GM18868 (cell line): Measurements from ENCODE around the gene C11orf21.
"Not testable (repeated sequence)": the region's sequence is repeated elsewhere in the genome, so short reads cannot be mapped to it uniquely, and the experiment has no call there.

Experiments
- ATAC-seq: cut with Tn5 transposase; IDR thresholded peaks from one replicate; pipeline ENCODE4 v1.9.1; 2021; ENCODE audit warnings: mild to moderate bottlenecking, moderate library complexity; ENCODE audit not compliant: unreplicated experiment

C11orf21 gene

DNA sequence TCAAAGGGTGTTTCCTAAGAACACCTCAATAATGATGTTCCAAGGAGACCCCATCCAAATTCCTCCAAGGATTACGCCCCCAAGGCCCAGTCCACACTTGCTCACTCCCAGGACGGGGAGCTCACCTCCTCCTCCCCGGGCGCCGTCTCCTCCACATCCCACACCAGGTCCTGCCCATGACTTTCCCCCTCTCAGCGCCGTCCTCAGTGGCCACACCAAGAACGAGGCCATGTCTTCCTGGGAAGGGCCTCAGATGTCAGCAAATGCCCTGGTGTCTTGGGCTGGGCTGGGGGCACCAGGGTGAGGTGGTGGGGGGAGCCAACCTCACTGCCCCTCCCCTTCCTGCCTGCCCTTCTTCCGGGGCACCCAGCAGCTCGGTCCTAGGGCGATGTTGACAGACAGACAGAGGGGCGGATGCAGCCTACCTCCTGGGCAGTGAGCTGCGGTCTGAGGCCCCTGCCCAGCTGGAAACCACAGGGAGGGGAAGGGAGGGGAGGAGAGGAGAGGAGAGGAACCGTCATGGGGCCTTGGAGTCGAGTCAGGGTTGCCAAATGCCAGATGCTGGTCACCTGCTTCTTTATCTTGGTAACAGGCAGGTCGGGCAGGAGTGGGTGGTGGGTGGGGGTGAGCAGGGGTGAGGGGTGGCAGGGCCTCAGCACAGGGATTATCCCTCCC, at the start of gene C11orf21, which contains the start of gene TSPAN32:
Gene C11orf21 (minus strand): TSS at position 288 of the 675 bp plus-strand sequence. CDS start 110 bp downstream, at position 178.
Gene TSPAN32 (plus strand): TSS at position 383 of the 675 bp plus-strand sequence. CDS start 137 bp downstream, at position 520.
- peak; percentile 70 for ATAC-seq

DNA sequence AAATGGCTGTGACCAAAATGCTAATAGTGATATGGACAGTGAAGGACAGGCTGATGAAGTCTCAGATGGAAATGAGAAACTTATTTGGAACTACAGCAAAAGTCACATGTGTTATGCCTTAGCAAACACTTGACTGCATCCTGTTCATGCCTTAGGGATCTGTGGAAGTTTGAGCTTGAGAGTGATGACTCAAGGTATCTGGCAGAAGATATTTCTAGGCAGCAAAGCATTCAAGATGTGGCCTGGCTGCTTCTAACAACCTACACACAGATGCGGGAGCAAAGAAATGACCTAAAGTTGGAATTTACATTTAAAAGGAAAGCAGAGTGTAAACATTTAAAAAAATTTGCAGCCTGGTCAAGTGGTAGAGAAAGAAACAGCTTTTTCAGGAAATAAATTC, 47.3 kb upstream of the C11orf21 start:
- ATAC-seq = no peak

GRCh38 chr11:2347308-2347830, 45.7 kb upstream of the C11orf21 start:
- no peak for ATAC-seq

GRCh38 chr11:2346586-2347307, 45.0 kb upstream of the C11orf21 start:
- ATAC-seq = no peak

DNA sequence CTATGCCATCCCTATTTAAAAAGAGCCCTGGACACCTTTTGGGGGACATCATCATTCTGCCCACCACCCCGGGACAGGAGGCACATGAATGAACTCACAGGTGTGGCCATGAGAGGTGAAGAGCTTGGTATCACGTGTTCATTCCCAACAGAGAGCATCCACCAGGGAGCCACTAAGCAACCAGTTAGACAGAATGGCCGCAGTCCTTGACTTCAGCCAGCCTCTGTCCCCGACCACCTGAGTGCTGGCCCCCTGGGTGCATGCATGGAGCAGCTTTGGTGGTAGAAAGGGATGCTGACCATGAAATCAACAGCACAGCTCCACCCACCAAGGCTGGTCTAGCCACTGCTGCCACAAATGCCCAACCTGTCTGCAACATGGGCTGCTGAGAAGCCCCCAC, 44.3 kb upstream of the C11orf21 start:
- no peak for ATAC-seq

GRCh38 chr11:2345050-2345449, 43.3 kb upstream of the C11orf21 start:
- no peak for ATAC-seq

GRCh38 chr11:2343502-2343901, 41.8 kb upstream of the C11orf21 start:
- no peak for ATAC-seq

DNA sequence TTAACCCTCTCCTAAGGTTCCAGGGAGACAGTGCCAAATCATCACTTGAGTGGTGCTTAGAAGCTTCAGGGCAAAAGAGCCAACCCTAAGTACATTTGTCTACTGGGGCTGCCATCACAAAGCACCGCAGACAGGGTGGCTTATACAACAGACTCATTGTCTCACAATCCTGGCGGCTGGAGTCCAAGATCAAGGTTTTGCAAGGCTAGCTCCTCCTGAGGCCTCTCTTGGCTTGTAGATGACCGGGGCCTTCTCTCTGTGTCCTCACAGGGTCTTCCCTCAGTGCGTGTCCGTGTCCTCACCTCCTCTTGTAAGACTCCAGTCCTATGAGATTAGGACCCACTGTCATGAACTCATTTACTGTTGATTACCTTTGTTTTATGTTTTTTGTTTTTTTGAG, 41.3 kb upstream of the C11orf21 start:
- no peak for ATAC-seq

DNA sequence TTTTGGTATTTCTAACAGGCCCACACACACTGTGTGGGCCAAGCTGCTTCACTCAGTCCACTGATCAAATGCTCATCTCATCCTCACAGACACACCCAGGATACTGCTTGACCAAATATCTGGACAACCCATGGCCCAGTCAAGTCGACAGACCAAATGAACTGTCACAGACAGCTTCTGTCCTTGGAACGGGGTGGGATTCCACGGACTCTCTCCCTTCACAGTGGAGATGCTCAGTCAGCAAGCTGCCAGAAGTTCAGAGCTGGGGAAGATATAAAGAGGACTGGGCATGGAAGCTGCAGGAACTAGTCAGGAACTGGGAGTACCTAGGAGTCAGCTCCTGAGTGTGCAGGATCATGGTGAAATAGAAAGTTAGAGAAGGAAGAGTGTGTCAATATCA, 40.8 kb upstream of the C11orf21 start:
- ATAC-seq = no peak

DNA sequence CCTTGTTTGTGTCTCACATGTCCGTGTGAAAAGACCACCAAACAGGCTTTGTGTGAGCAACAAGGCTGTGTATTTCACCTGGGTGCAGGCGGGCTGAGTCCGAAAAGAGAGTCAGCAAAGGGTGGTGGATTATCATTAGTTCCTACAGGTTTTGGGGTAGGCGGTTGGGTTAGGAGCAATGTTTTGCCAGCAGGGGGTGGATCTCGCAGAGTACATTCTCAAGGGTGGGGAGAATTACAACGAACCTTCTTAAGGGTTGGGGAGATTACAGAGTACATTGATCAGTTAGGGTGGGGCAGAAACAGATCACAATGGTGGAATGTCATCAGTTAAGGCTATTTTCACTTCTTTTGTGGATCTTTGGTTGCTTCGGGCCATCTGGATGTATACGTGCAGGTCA, 37.0 kb upstream of the C11orf21 start:
- not testable (repeated sequence) for ATAC-seq

DNA sequence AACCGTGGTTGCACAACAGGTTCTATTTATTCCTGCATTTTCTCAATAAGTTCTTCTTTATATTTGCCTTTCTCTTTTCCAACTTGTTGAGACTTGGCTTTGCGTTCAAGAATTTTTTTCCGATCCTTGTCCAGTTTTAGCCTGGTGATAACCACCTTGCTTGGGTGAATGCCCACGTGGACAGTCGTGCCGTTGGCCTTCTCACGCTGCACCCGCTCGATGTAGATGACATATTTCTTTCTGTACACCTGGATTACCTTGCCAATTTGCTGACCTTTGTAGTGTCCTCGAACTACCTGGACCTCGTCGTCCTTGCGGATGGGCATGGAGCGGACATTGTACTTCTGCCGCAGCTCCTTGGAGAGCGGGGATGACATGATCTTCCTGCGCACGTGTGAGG, 33.6 kb upstream of the C11orf21 start:
- not testable (repeated sequence) for ATAC-seq

- not testable (repeated sequence) for ATAC-seq
Measured at GRCh38 chr11:2333486-2334205, 31.9 kb upstream of the C11orf21 start.

DNA sequence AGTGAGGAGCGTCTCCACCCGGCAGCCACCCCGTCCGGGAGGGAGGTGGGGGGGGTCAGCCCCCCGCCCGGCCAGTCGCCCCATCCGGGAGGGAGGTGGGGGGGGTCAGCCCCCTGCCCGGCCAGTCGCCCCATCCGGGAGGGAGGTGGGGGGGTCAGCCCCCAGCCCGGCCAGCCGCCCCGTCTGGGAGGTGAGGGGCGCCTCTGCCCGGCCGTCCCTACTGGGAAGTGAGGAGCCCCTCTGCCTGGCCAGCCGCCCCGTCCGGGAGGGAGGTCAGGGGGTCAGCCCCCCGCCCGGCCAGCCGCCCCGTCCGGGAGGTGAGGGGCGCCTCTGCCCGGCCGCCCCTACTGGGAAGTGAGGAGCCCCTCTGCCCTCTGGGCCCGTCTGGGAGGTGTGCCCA, 30.9 kb upstream of the C11orf21 start:
- not testable (repeated sequence) for ATAC-seq

DNA sequence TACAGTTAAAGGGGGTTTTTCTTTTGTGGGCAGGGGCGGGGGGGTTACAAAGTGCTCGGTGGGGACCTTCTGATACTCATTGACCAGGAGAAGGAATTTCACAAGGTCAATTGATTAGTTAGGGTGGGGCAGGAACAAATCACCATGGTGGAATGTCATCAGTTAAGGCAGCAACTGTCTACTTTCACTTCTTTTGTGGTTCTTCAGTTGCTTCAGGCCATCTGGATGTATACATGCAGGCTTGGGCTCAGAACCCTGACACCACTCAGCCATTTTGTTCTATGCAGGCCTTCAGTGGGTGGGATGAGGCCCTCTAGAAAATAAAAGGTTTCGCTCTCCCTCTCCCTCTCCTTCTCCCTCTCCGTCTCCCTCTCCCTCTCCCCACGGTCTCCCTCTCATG, 29.7 kb upstream of the C11orf21 start:
- no peak for ATAC-seq

DNA sequence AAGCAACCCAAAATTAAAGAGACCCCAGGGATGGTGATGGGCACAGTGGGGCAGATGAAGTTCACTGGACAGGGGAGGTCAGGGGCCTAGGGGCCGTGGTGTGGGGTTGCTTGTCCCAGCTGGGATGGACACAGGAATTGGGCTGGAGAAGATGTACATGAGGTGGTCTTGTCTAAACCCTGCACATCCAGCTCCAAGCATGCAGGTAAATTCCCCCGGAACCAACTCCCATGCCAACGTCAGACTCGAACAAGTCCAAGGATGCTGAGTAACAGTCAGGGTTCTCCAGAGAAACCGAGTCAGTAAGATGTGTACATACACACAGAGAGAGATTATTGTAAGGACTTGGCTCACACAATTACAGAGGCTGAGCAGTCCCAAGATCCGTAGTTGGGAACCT, 29.0 kb upstream of the C11orf21 start:
- no peak for ATAC-seq

- ATAC-seq = no peak
Measured at GRCh38 chr11:2329551-2329950, 27.8 kb upstream of the C11orf21 start.

DNA sequence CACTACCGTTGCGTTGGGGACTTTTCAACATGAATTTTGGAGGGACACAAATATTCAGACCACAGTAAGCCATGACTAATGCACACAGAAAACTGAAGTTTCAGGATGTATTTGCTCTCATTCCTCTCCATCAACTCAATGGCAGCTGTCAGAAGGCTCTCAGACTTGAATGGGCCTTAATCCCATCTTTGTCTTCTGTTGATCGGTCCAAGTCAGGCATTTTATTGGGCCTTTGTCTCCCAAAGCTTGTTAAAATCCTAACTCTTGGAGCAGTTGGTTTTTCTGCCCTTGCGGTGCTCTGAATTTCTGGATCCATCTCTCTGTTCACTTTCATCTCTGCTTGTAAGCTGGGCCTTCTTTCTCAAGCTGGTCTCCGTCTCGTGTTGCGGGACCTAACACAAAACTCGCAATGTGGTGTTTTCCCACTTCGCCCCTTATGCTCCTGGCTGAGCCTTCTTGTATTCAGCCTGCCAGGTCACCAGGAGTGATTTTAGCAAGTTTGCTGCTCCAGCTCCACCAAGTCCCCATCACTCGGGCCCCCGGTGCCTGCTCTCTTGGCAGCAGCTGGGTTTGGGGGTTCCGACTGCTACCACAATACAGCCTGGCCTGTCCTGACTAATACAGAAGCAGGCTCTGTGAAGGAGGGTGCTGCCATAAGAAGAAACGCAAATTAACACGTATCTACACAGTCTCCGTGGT, 27.1 kb upstream of the C11orf21 start:
- ATAC-seq = no peak

GRCh38 chr11:2328021-2328420, 26.3 kb upstream of the C11orf21 start:
- no peak for ATAC-seq

- no peak for ATAC-seq
Measured at GRCh38 chr11:2327032-2327431, 25.3 kb upstream of the C11orf21 start.

DNA sequence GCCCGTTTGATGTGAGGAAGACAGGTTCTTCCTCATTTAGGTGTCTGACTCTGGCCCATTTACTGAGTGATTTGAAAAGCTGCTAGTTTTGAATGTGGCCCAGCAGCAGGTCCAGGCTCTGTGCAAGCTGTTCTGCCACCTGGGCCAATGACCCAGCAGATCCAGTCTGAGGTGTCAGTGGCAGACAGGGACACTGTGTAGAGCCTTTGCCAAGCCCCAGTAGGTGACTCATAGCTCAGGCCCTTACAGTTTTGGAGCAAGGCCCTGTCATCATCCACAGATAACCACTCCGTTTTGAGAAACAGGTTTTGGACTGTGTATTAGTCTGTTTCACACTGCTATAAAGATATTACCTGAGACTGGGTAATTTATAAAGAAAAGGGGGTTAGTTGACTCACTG, 24.0 kb upstream of the C11orf21 start:
- ATAC-seq = no peak

- no peak for ATAC-seq
Measured at GRCh38 chr11:2325123-2325522, 23.4 kb upstream of the C11orf21 start.
